H9 (cell line): ENCODE results near the gene MRM2. TPM values are rescaled to one million over a fixed set of nuclear protein-coding genes. Genes with fewer than 3 reads are reported as not detected.
A peak's percentile ranks its signal among the peaks of the same experiment; 100 is the strongest.

Experiments used
- DNase-seq: peaks from one replicate; pipeline ENCODE4 v3.0.0-alpha.2; 2017
- H2AFZ ChIP-seq: one replicate; pipeline ENCODE4 v1.6.1; 2013; ENCODE audit warnings: mild to moderate bottlenecking, low read length, control low read depth, moderate library complexity
- H2AK5ac ChIP-seq: 2 replicates; pipeline ENCODE4 v1.6.1; 2013; ENCODE audit warnings: low read length, control low read depth, mixed read lengths; ENCODE audit not compliant: insufficient read length
- H2BK120ac ChIP-seq: one replicate; pipeline ENCODE4 v1.6.1; 2013; ENCODE audit warnings: low read depth, mild to moderate bottlenecking, low read length, control low read depth, inconsistent platforms; ENCODE audit not compliant: poor library complexity, severe bottlenecking
- H2BK12ac ChIP-seq: 2 replicates; pipeline ENCODE4 v1.6.1; 2013; ENCODE audit warnings: low read length, control low read depth, mixed read lengths, low read depth; ENCODE audit not compliant: insufficient read length
- H2BK15ac ChIP-seq: 2 replicates; pipeline ENCODE4 v1.6.1; 2013; ENCODE audit warnings: low read depth, low read length, control low read depth
- H2BK20ac ChIP-seq: one replicate; pipeline ENCODE4 v1.6.1; 2013; ENCODE audit warnings: low read depth, mild to moderate bottlenecking, low read length, control low read depth, inconsistent platforms; ENCODE audit not compliant: poor library complexity, severe bottlenecking
- H2BK5ac ChIP-seq: 2 replicates; pipeline ENCODE4 v1.6.1; 2013; ENCODE audit warnings: low read length, control low read depth, mixed read lengths; ENCODE audit not compliant: insufficient read length
- H3K14ac ChIP-seq: 2 replicates; pipeline ENCODE4 v1.6.1; 2013; ENCODE audit warnings: low read length, control low read depth; ENCODE audit not compliant: insufficient read depth
- H3K18ac ChIP-seq: 2 replicates; pipeline ENCODE4 v1.6.1; 2013; ENCODE audit warnings: low read depth, mild to moderate bottlenecking, mixed read lengths, low read length, control low read depth; ENCODE audit not compliant: insufficient read length
- H3K23ac ChIP-seq: 2 replicates; pipeline ENCODE4 v1.6.1; 2013; ENCODE audit warnings: low read length, control low read depth, mixed read lengths, low read depth; ENCODE audit not compliant: insufficient read length
- H3K23me2 ChIP-seq: 2 replicates; pipeline ENCODE4 v1.6.1; 2013; ENCODE audit warnings: low read depth, mild to moderate bottlenecking, mixed read lengths, low read length, control low read depth; ENCODE audit not compliant: insufficient read length, poor library complexity, severe bottlenecking
- H3K27ac ChIP-seq: 2 replicates; pipeline ENCODE4 v1.5.1; 2013; ENCODE audit warnings: low read length, control low read depth, mixed read lengths, low read depth; ENCODE audit not compliant: insufficient read length
- H3K27me3 ChIP-seq: 2 replicates; pipeline ENCODE4 v1.6.1; 2013; ENCODE audit warnings: low read length, control low read depth, inconsistent platforms; ENCODE audit not compliant: insufficient read depth
- H3K4ac ChIP-seq: 2 replicates; pipeline ENCODE4 v1.6.1; 2013; ENCODE audit warnings: low read depth, mild to moderate bottlenecking, control low read depth, inconsistent platforms, low read length, moderate library complexity
- H3K4me1 ChIP-seq: 2 replicates; pipeline ENCODE4 v1.6.1; 2013; ENCODE audit warnings: low read length, control low read depth, inconsistent platforms; ENCODE audit not compliant: insufficient read depth
- H3K4me2 ChIP-seq: 2 replicates; pipeline ENCODE4 v1.6.1; 2013; ENCODE audit warnings: low read length, control low read depth, mixed read lengths; ENCODE audit not compliant: insufficient read length, insufficient read depth
- H3K56ac ChIP-seq: 2 replicates; pipeline ENCODE4 v1.6.1; 2013; ENCODE audit warnings: low read depth, mild to moderate bottlenecking, mixed read lengths, low read length, control low read depth; ENCODE audit not compliant: insufficient read length
- H3K79me1 ChIP-seq: 2 replicates; pipeline ENCODE4 v1.6.1; 2013; ENCODE audit warnings: low read depth, mild to moderate bottlenecking, moderate library complexity, low read length, control low read depth, inconsistent platforms; ENCODE audit not compliant: insufficient read depth, poor library complexity, severe bottlenecking
- H3K79me2 ChIP-seq: 2 replicates; pipeline ENCODE4 v1.6.1; 2013; ENCODE audit warnings: low read length, control low read depth, inconsistent platforms; ENCODE audit not compliant: insufficient read depth
- H3K9ac ChIP-seq: 2 replicates; pipeline ENCODE4 v1.6.1; 2013; ENCODE audit warnings: low read length, control low read depth, mixed read lengths; ENCODE audit not compliant: insufficient read length; ENCODE audit errors: extremely low read depth
- H3K9me3 ChIP-seq: one replicate; pipeline ENCODE4 v1.6.1; 2013; ENCODE audit warnings: low read depth, low read length, inconsistent platforms; ENCODE audit not compliant: control insufficient read depth
- H3T11ph ChIP-seq: one replicate; pipeline ENCODE4 v1.6.1; 2013; ENCODE audit warnings: mild to moderate bottlenecking, low read length, control low read depth, inconsistent platforms
- H4K20me1 ChIP-seq: one replicate; pipeline ENCODE4 v1.6.1; 2013; ENCODE audit not compliant: control insufficient read depth, insufficient read length, insufficient read depth
- H4K5ac ChIP-seq: 2 replicates; pipeline ENCODE4 v1.6.1; 2013; ENCODE audit warnings: low read depth, mild to moderate bottlenecking, mixed read lengths, low read length, control low read depth; ENCODE audit not compliant: insufficient read length
- H4K8ac ChIP-seq: replicated peaks from 2 replicates; pipeline ENCODE4 v1.6.1; 2013; ENCODE audit warnings: low read length, control low read depth, mixed read lengths, low read depth; ENCODE audit not compliant: insufficient read length
- H4K91ac ChIP-seq: 2 replicates; pipeline ENCODE4 v1.6.1; 2013; ENCODE audit warnings: low read depth, mild to moderate bottlenecking, moderate library complexity, mixed read lengths, low read length, control low read depth; ENCODE audit not compliant: insufficient read length
- H3K27ac Mint-ChIP-seq, 3 experiments: 2 replicates in 2 of 3; 3 replicates in 1 of 3; pipeline ENCODE4 v1.8.0; 2020 to 2021; ENCODE audit warnings: mixed read lengths in 3 of 3, mild to moderate bottlenecking in 1 of 3, moderate library complexity in 1 of 3
- H3K27me3 Mint-ChIP-seq: 2 replicates; pipeline ENCODE4 v1.8.0; 2021; ENCODE audit warnings: low read depth, mild to moderate bottlenecking, moderate library complexity, mixed read lengths
- H3K36me3 Mint-ChIP-seq, 3 experiments: 2 replicates in 2 of 3; 3 replicates in 1 of 3; pipeline ENCODE4 v1.8.0; 2020 to 2021; ENCODE audit warnings: low read depth in 3 of 3, mixed read lengths in 3 of 3; ENCODE audit not compliant: insufficient read depth in 1 of 3
- H3K4me1 Mint-ChIP-seq, 2 experiments: 2 replicates each; pipeline ENCODE4 v1.8.0; 2020; ENCODE audit warnings: mixed read lengths in 2 of 2
- H3K4me3 Mint-ChIP-seq, 2 experiments: 2 replicates in 1 of 2; 3 replicates in 1 of 2; pipeline ENCODE4 v1.8.0; 2020 to 2021; ENCODE audit warnings: mild to moderate bottlenecking in 2 of 2, mixed read lengths in 2 of 2, moderate library complexity in 1 of 2
- H3K9me3 Mint-ChIP-seq, 2 experiments: 2 replicates in 1 of 2; 3 replicates in 1 of 2; pipeline ENCODE4 v1.8.0; 2020; ENCODE audit warnings: mild to moderate bottlenecking in 2 of 2, mixed read lengths in 2 of 2, moderate library complexity in 1 of 2
- CTCF ChIP-seq: fragments of 200-600 bp; sonication (generic); conservative IDR thresholded peaks from 3 replicates; pipeline ENCODE4 v1.8.0; 2021; ENCODE audit warnings: antibody characterized with exemption, mild to moderate bottlenecking
- WGBS: extraction: QIAGEN DNeasy Blood & Tissue Kit; methylation state at CpG from one replicate; pipeline ENCODE4 v1.1.7; 2013; ENCODE audit warnings: missing lambda C conversion rate, low lambda C conversion rate, mixed read lengths; ENCODE audit not compliant: insufficient read length; ENCODE audit errors: extremely low coverage; 5-methylcytosine and 5-hydroxymethylcytosine counted together
- total RNA-seq: library from RNA; stranded (reverse); gene quantifications from 2 replicates; pipeline ENCODE4 v1.2.1, GENCODE V29; 2021

The MRM2 gene
- total RNA-seq, 1 experiment from 2014 or later: 59.0 TPM

GRCh38 chr7:2192831-2193534 lies 49.0 kb downstream of the MRM2 start:
- Histone ChIP-seq H3K4ac (no peak overlapping the region), H3K18ac (no peak overlapping the region)
- H3K4me1 Mint-ChIP-seq: no peaks in the 10 kb centered on the region

More at GRCh38 chr7:2192831-2193534, 49.0 kb downstream of the MRM2 start:
- H3K4me1 ChIP-seq: no peaks in the 10 kb centered on the region
- no peak overlapping the region for H2BK12ac ChIP-seq
- H3K79me1 ChIP-seq: no peaks in the 10 kb centered on the region
- no peak overlapping the region for H2BK15ac ChIP-seq
- no peaks in the 10 kb centered on the region for H3K9me3 ChIP-seq
- no peak overlapping the region for H3K23ac ChIP-seq
- no peak overlapping the region for H4K91ac ChIP-seq
- no peaks in the 10 kb centered on the region; the same call in 1 of the 2 replicates for H3K27me3 ChIP-seq
- no peaks in the 10 kb centered on the region; the same call in 1 of the 2 replicates for H3K79me2 ChIP-seq
- no peak for TF ChIP-seq CTCF
- H3T11ph ChIP-seq: no peak overlapping the region
- no peak overlapping the region for H2BK120ac ChIP-seq
- Mint-ChIP-seq H3K27ac (peak overlapping the region in 2 of 3 experiments; percentile 67 to 77; a peak in 3 of 7 replicates), H3K9me3 (peaks cover 11 to 21% of the 10 kb centered on the region in 2 experiments; a peak in 4 of 5 replicates), H3K27me3 (no peaks in the 10 kb centered on the region), H3K36me3 (peaks cover 55 to 71% (median 57%) of the 10 kb centered on the region in 3 experiments), H3K4me3 (no peak overlapping the region)
- H4K8ac ChIP-seq: no peak overlapping the region
- peak; percentile 28 for DNase-seq
- no peak overlapping the region for H2BK20ac ChIP-seq
- no peak overlapping the region for H3K4me2 ChIP-seq
- no peak overlapping the region for H2BK5ac ChIP-seq
- no peak overlapping the region for H3K56ac ChIP-seq
- no CpG with 5 or more reads among the region's 18 CpGs for WGBS
- H2AFZ ChIP-seq: no peak overlapping the region
- no peak overlapping the region for H3K9ac ChIP-seq
- H2AK5ac ChIP-seq: no peak overlapping the region
- no peaks in the 10 kb centered on the region for H4K20me1 ChIP-seq
- H3K27ac ChIP-seq: no peak overlapping the region
- H4K5ac ChIP-seq: no peak overlapping the region
- no peaks in the 10 kb centered on the region for H3K23me2 ChIP-seq
- no peak overlapping the region; the same call in 1 of the 2 replicates for H3K14ac ChIP-seq
